Astrocyte (in vitro differentiated cells and primary cell): ENCODE measurements around the gene OR5AK2. TPM values are rescaled to one million over a fixed set of nuclear protein-coding genes. Genes with fewer than 3 reads are reported as not detected.

Source experiments
- DNase-seq: peaks from one replicate; pipeline ENCODE4 v3.0.0-alpha.2; 2010; ENCODE audit warnings: low read depth
- FAIRE-seq: peaks from 2 replicates; lab custom pipeline; 2011; peaks lifted over from hg19 to GRCh38; lab: Jason Lieb, UNC
- H2AFZ ChIP-seq: 2 replicates; pipeline ENCODE4 v1.6.0; 2012; ENCODE audit warnings: low read depth, low read length, inconsistent platforms
- H3K27ac ChIP-seq: 2 replicates; pipeline ENCODE4 v1.5.1; 2011; ENCODE audit warnings: low read depth, low read length, inconsistent platforms
- H3K27me3 ChIP-seq: 2 replicates; pipeline ENCODE4 v1.6.0; 2011; ENCODE audit warnings: low read length, inconsistent platforms; ENCODE audit not compliant: insufficient read depth
- H3K36me3 ChIP-seq: 2 replicates; pipeline ENCODE4 v1.5.1; 2011; ENCODE audit warnings: low read length, inconsistent platforms; ENCODE audit not compliant: insufficient read depth
- H3K4me1 ChIP-seq: 2 replicates; pipeline ENCODE4 v1.5.1; 2011; ENCODE audit warnings: low read length, inconsistent platforms; ENCODE audit not compliant: insufficient read depth
- H3K4me2 ChIP-seq: 2 replicates; pipeline ENCODE4 v1.6.0; 2012; ENCODE audit warnings: low read length, inconsistent platforms
- H3K4me3 ChIP-seq: 2 replicates; pipeline ENCODE4 v1.5.1; 2011; ENCODE audit warnings: low read depth, mild to moderate bottlenecking, low read length, inconsistent platforms; ENCODE audit not compliant: insufficient read depth
- H3K79me2 ChIP-seq: 2 replicates; pipeline ENCODE4 v1.6.0; 2012; ENCODE audit warnings: mild to moderate bottlenecking, low read length, inconsistent platforms; ENCODE audit not compliant: insufficient read depth
- H3K9ac ChIP-seq: 2 replicates; pipeline ENCODE4 v1.6.0; 2012; ENCODE audit warnings: mild to moderate bottlenecking, low read length, inconsistent platforms
- H3K9me3 ChIP-seq: 2 replicates; pipeline ENCODE4 v1.5.1; 2012; ENCODE audit warnings: low read depth, mild to moderate bottlenecking, low read length, inconsistent platforms; ENCODE audit not compliant: insufficient read depth
- H4K20me1 ChIP-seq: 2 replicates; pipeline ENCODE4 v1.6.0; 2012; ENCODE audit warnings: low read length, inconsistent platforms; ENCODE audit not compliant: insufficient read depth
- H3K27ac Mint-ChIP-seq: one replicate; pipeline ENCODE4 v1.8.0; 2021; ENCODE audit warnings: mild to moderate bottlenecking, mixed read lengths; ENCODE audit not compliant: unreplicated experiment
- H3K27me3 Mint-ChIP-seq: one replicate; pipeline ENCODE4 v1.8.0; 2021; ENCODE audit warnings: low read depth, mixed read lengths; ENCODE audit not compliant: unreplicated experiment
- H3K36me3 Mint-ChIP-seq: one replicate; pipeline ENCODE4 v1.8.0; 2021; ENCODE audit warnings: low read depth, mixed read lengths; ENCODE audit not compliant: unreplicated experiment
- H3K4me1 Mint-ChIP-seq: one replicate; pipeline ENCODE4 v1.8.0; 2021; ENCODE audit warnings: low read depth, mixed read lengths; ENCODE audit not compliant: unreplicated experiment
- H3K4me3 Mint-ChIP-seq: one replicate; pipeline ENCODE4 v1.8.0; 2021; ENCODE audit warnings: mild to moderate bottlenecking, moderate library complexity, mixed read lengths; ENCODE audit not compliant: unreplicated experiment
- H3K9me3 Mint-ChIP-seq: one replicate; pipeline ENCODE4 v1.8.0; 2021; ENCODE audit warnings: mild to moderate bottlenecking, mixed read lengths; ENCODE audit not compliant: unreplicated experiment
- CTCF ChIP-seq: IDR thresholded peaks from 2 replicates; pipeline ENCODE4 v1.5.1; 2011; ENCODE audit warnings: low read depth, mild to moderate bottlenecking, inconsistent platforms, low read length, moderate library complexity; ENCODE audit not compliant: insufficient read depth
- EZH2 ChIP-seq: IDR thresholded peaks from 2 replicates; pipeline ENCODE4 v1.6.1; 2012; ENCODE audit warnings: mild to moderate bottlenecking, low read length, inconsistent platforms; ENCODE audit not compliant: insufficient read depth
- total RNA-seq: library from RNA; stranded (reverse); gene quantifications from 2 replicates; pipeline ENCODE4 v1.2.1, GENCODE V29; 2021

Gene OR5AK2
- total RNA-seq, 1 donor from 2014 or later, result not detected

GRCh38 chr11:57008373-57008772 is 19.7 kb downstream of the OR5AK2 start:
- H3K27me3 ChIP-seq, result no peaks in the 10 kb centered on the region
- FAIRE-seq, result no peak
- H3K9me3 ChIP-seq, result no peaks in the 10 kb centered on the region
- no peak overlapping the region for H3K4me2 ChIP-seq
- Mint-ChIP-seq H3K27ac (no peak overlapping the region), H3K4me1 (no peaks in the 10 kb centered on the region), H3K4me3 (no peak overlapping the region), H3K9me3 (no peaks in the 10 kb centered on the region), H3K27me3 (no peaks in the 10 kb centered on the region), H3K36me3 (no peaks in the 10 kb centered on the region)
- no peak overlapping the region for H2AFZ ChIP-seq
- H3K9ac ChIP-seq, result no peak overlapping the region
- no peaks in the 10 kb centered on the region for H3K79me2 ChIP-seq
- no peak overlapping the region for H3K4me3 ChIP-seq
- no peaks in the 10 kb centered on the region for H3K36me3 ChIP-seq
- no peak for TF ChIP-seq CTCF
- TF ChIP-seq EZH2, result no peak
- H3K27ac ChIP-seq, result no peak overlapping the region
- H3K4me1 ChIP-seq, result no peaks in the 10 kb centered on the region
- DNase-seq, result no peak
- H4K20me1 ChIP-seq, result no peaks in the 10 kb centered on the region

- TF ChIP-seq EZH2 (no peak), CTCF (no peak)
- no peak overlapping the region for H3K27ac ChIP-seq
- H3K4me1 Mint-ChIP-seq, result no peaks in the 10 kb centered on the region
- FAIRE-seq, result no peak
- no peaks in the 10 kb centered on the region for H3K36me3 ChIP-seq
- H3K27me3 Mint-ChIP-seq, result no peaks in the 10 kb centered on the region
- H3K36me3 Mint-ChIP-seq, result no peaks in the 10 kb centered on the region
- no peak for DNase-seq
- H3K9me3 Mint-ChIP-seq, result no peaks in the 10 kb centered on the region
- H3K9ac ChIP-seq, result no peak overlapping the region
- no peaks in the 10 kb centered on the region for H4K20me1 ChIP-seq
- H3K9me3 ChIP-seq, result no peaks in the 10 kb centered on the region
- H3K27ac Mint-ChIP-seq, result no peak overlapping the region
- no peaks in the 10 kb centered on the region for H3K4me1 ChIP-seq
- H2AFZ ChIP-seq, result no peak overlapping the region
- no peaks in the 10 kb centered on the region for H3K27me3 ChIP-seq
- H3K4me2 ChIP-seq, result no peak overlapping the region
- no peaks in the 10 kb centered on the region for H3K79me2 ChIP-seq
- no peak overlapping the region for H3K4me3 ChIP-seq
- no peak overlapping the region for H3K4me3 Mint-ChIP-seq
These were observed 27.0 kb downstream of the OR5AK2 start for GRCh38 chr11:57015679-57016078.

- no peak for DNase-seq
- Mint-ChIP-seq H3K36me3 (no peaks in the 10 kb centered on the region), H3K9me3 (no peaks in the 10 kb centered on the region), H3K4me3 (no peak overlapping the region), H3K4me1 (peaks cover 1% of the 10 kb centered on the region), H3K27me3 (no peaks in the 10 kb centered on the region), H3K27ac (no peak overlapping the region)
- Histone ChIP-seq H3K27ac (no peak overlapping the region), H4K20me1 (no peaks in the 10 kb centered on the region), H3K9me3 (peaks cover 3% of the 10 kb centered on the region), H2AFZ (no peak overlapping the region), H3K9ac (no peak overlapping the region), H3K79me2 (no peaks in the 10 kb centered on the region), H3K27me3 (no peaks in the 10 kb centered on the region), H3K36me3 (no peaks in the 10 kb centered on the region), H3K4me2 (no peak overlapping the region), H3K4me3 (no peak overlapping the region), H3K4me1 (no peaks in the 10 kb centered on the region)
- FAIRE-seq, result no peak
- TF ChIP-seq EZH2 (no peak), CTCF (no peak)
These were observed 42.8 kb downstream of the OR5AK2 start for GRCh38 chr11:57031556-57031955.

Other genes starting within 250 kb of the OR5AK2 start
- gene OR9G4, start 240.2 kb upstream of the OR5AK2 start, total RNA-seq, result not detected in 2 replicates
- not detected in 2 replicates for gene LRRC55, start 193.0 kb downstream of the OR5AK2 start, total RNA-seq
- gene APLNR, start 248.3 kb downstream of the OR5AK2 start, total RNA-seq, result 0.07 TPM in 1 of 2 replicates, not detected in the other